GM12892 (cell line): ENCODE measurements around the gene PCSK9.

Experiments
- POLR2A ChIP-seq: IDR thresholded peaks from 2 replicates; pipeline ENCODE4 v1.6.1; 2011; ENCODE audit warnings: low read depth, low read length, control low read depth
- POLR2AphosphoS5 ChIP-seq: IDR thresholded peaks from 2 replicates; pipeline ENCODE4 v1.6.1; 2011; ENCODE audit warnings: low read depth, low read length, control low read depth
- TAF1 ChIP-seq: IDR thresholded peaks from 2 replicates; pipeline ENCODE4 v1.6.1; 2011; ENCODE audit warnings: low read depth, mild to moderate bottlenecking, control low read depth, low read length, borderline replicate concordance

GRCh38 chr1:54995835-54996234 lies 43.5 kb upstream of the PCSK9 start:
- TF ChIP-seq POLR2A (no peak), POLR2AphosphoS5 (no peak), TAF1 (no peak)
